ENCODE measurements around the gene PATJ.

DNA sequence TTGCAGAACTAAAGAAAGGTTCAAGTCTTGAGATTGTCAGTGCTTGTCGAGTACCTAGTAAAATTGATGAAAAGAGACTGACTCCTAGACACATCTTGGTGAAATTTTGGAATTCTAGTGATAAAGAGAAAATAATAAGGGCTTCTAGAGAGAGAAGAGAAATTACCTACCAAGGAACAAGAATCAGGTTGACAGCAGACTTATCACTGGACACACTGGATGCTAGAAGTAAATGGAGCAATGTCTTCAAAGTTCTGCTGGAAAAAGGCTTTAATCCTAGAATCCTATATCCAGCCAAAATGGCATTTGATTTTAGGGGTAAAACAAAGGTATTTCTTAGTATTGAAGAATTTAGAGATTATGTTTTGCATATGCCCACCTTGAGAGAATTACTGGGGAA is 468.7 kb downstream of the PATJ start:
- TF ChIP-seq CTCF (IDR thresholded peaks at IDR 0.05) (no peak), POLR2A (IDR thresholded peaks at IDR 0.05) (no peak), EP300 (IDR thresholded peaks at IDR 0.05) (no peak)

All from tibial nerve (tissue), 4 donors.